ENCODE results near the gene RBM38.
"Not testable (repeated sequence)": the region's sequence is repeated elsewhere in the genome, so short reads cannot be mapped to it uniquely, and the experiment has no call there.

DNA sequence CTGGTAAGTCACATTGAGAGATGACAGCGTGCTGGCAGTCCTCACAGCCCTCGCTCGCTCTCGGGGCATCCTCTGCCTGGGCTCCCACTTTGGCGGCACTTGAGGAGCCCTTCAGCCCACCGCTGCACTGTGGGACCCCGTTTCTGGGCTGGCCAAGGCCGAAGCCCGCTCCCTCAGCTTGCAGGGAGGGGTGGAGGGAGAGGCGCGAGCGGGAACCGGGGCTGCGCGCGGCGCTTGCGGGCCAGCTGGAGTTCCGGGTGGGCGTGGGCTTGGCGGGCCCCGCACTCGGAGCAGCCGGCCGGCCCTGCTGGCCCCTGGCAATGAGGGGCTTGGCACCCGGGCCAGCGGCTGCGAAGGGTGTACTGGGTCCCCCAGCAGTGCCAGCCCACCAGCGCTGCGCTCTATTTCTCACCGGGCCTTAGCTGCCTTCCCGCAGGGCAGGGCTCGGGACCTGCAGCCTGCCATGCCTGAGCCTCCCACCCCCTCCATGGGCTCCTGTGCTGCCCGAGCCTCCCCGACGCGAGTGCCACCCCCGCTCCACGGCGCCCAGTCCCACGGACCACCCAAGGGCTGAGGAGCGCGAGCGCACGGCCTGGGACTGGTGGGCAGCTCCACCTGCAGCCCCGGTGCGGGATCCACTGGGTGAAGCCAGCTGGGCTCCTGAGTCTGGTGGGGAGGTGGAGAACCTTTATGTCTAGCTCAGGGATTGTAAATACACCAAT lies 42.8 kb upstream of the RBM38 start:
- TF ChIP-seq, protein P1, sequence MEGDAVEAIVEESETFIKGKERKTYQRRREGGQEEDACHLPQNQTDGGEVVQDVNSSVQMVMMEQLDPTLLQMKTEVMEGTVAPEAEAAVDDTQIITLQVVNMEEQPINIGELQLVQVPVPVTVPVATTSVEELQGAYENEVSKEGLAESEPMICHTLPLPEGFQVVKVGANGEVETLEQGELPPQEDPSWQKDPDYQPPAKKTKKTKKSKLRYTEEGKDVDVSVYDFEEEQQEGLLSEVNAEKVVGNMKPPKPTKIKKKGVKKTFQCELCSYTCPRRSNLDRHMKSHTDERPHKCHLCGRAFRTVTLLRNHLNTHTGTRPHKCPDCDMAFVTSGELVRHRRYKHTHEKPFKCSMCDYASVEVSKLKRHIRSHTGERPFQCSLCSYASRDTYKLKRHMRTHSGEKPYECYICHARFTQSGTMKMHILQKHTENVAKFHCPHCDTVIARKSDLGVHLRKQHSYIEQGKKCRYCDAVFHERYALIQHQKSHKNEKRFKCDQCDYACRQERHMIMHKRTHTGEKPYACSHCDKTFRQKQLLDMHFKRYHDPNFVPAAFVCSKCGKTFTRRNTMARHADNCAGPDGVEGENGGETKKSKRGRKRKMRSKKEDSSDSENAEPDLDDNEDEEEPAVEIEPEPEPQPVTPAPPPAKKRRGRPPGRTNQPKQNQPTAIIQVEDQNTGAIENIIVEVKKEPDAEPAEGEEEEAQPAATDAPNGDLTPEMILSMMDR (conservative IDR thresholded peaks at IDR 0.05 in 1 of 2, IDR thresholded peaks at IDR 0.05 in 1 of 2; ENCODE audit: extremely low read depth in 1 of 2, insufficient read depth in 1 of 2, low read depth in 1 of 2, low read length in 2 of 2), result not testable (repeated sequence)
- TF ChIP-seq EZH2 (IDR thresholded peaks at IDR 0.05; ENCODE audit: borderline replicate concordance, low read length), result not testable (repeated sequence)
